Adrenal gland (tissue), 5 donors: ENCODE data around the gene ACTL7A.

Experiments used
- POLR2A ChIP-seq, 2 donors: fragments of 450-650 bp; IDR thresholded peaks; one replicate each; pipeline ENCODE4 v1.6.1; 2017; ENCODE audit warnings: antibody characterized with exemption in 2 of 2, mild to moderate bottlenecking in 2 of 2, moderate library complexity in 1 of 2
- TF ChIP-seq, protein P1 (sequence below), 6 experiments: fragments of 450-650 bp in 4 of 6; fragments of 200-600 bp in 2 of 6; sonication (generic) in 1 of 6; IDR thresholded peaks; 1 replicate in 5 of 6; 2 replicates in 1 of 6; pipeline versions ENCODE4 v1.5.1 to v1.8.0; 2016 to 2021; ENCODE audit warnings: antibody characterized with exemption in 6 of 6, mild to moderate bottlenecking in 2 of 6, moderate library complexity in 1 of 6
- donor health status: DM: no; HTN: no; CAD: no.

- TF ChIP-seq, protein P1, sequence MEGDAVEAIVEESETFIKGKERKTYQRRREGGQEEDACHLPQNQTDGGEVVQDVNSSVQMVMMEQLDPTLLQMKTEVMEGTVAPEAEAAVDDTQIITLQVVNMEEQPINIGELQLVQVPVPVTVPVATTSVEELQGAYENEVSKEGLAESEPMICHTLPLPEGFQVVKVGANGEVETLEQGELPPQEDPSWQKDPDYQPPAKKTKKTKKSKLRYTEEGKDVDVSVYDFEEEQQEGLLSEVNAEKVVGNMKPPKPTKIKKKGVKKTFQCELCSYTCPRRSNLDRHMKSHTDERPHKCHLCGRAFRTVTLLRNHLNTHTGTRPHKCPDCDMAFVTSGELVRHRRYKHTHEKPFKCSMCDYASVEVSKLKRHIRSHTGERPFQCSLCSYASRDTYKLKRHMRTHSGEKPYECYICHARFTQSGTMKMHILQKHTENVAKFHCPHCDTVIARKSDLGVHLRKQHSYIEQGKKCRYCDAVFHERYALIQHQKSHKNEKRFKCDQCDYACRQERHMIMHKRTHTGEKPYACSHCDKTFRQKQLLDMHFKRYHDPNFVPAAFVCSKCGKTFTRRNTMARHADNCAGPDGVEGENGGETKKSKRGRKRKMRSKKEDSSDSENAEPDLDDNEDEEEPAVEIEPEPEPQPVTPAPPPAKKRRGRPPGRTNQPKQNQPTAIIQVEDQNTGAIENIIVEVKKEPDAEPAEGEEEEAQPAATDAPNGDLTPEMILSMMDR (IDR thresholded peaks at IDR 0.05): no peak
- TF ChIP-seq POLR2A (IDR thresholded peaks at IDR 0.05): no peak
Measured at GRCh38 chr9:108837530-108837929, 24.5 kb upstream of the ACTL7A start.
